ENCODE measurements around the gene ITGBL1.

- no peak for TF ChIP-seq CTCF (IDR thresholded peaks at IDR 0.05 in 4 of 5, conservative IDR thresholded peaks at IDR 0.05 in 1 of 5)
- no peak for TF ChIP-seq POLR2A (IDR thresholded peaks at IDR 0.05)
These were observed 144.3 kb downstream of the ITGBL1 start for GRCh38 chr13:101596803-101597202.
